Neuronal stem cell (in vitro differentiated cells): ENCODE data around the gene KIF14.
"Not testable (repeated sequence)": the region's sequence is repeated elsewhere in the genome, so short reads cannot be mapped to it uniquely, and the experiment has no call there.

ENCODE experiments used
- DNase-seq: peaks from one replicate; pipeline ENCODE4 v3.0.0-alpha.2; 2013; ENCODE audit warnings: low spot score
- H2AFZ ChIP-seq: one replicate; pipeline ENCODE4 v1.6.1; 2013; ENCODE audit warnings: mild to moderate bottlenecking, low read length, inconsistent platforms
- H2AK5ac ChIP-seq: 2 replicates; pipeline ENCODE4 v1.6.1; 2013; ENCODE audit warnings: low read depth, mild to moderate bottlenecking, inconsistent platforms, low read length, moderate library complexity, mixed read lengths
- H2BK120ac ChIP-seq: 2 replicates; pipeline ENCODE4 v1.6.1; 2013; ENCODE audit warnings: low read depth, mild to moderate bottlenecking, inconsistent platforms, low read length, moderate library complexity, mixed read lengths
- H2BK12ac ChIP-seq: one replicate; pipeline ENCODE4 v1.6.1; 2013; ENCODE audit warnings: low read length, inconsistent platforms
- H2BK15ac ChIP-seq: 2 replicates; pipeline ENCODE4 v1.6.1; 2013; ENCODE audit warnings: mild to moderate bottlenecking, low read length, inconsistent platforms, mixed read lengths
- H2BK5ac ChIP-seq: one replicate; pipeline ENCODE4 v1.6.1; 2013; ENCODE audit warnings: inconsistent platforms, mild to moderate bottlenecking, low read length, moderate library complexity
- H3K14ac ChIP-seq: one replicate; pipeline ENCODE4 v1.6.1; 2013; ENCODE audit warnings: low read length, inconsistent platforms
- H3K18ac ChIP-seq: 2 replicates; pipeline ENCODE4 v1.6.1; 2013; ENCODE audit warnings: low read length, inconsistent platforms
- H3K23ac ChIP-seq: 2 replicates; pipeline ENCODE4 v1.6.1; 2013; ENCODE audit warnings: low read depth, mild to moderate bottlenecking, mixed read lengths, low read length, inconsistent platforms; ENCODE audit not compliant: poor library complexity
- H3K27ac ChIP-seq: replicated peaks from 3 replicates; pipeline ENCODE4 v1.5.1; 2013; ENCODE audit warnings: low read length, inconsistent platforms
- H3K27me3 ChIP-seq, 3 experiments: 2 replicates each; pipeline ENCODE4 v1.6.1; 2013; ENCODE audit warnings: low read length in 3 of 3, mild to moderate bottlenecking in 2 of 3, inconsistent platforms in 1 of 3, low read depth in 1 of 3, mixed read lengths in 1 of 3, moderate library complexity in 1 of 3; ENCODE audit not compliant: control insufficient read depth in 3 of 3, insufficient read depth in 3 of 3
- H3K36me3 ChIP-seq, 2 donors: replicated peaks in 1 of 2; 2 replicates each; pipeline ENCODE4 v1.6.1; 2013; ENCODE audit warnings: low read length in 2 of 2; ENCODE audit not compliant: control insufficient read depth in 2 of 2, insufficient read depth in 2 of 2
- H3K4ac ChIP-seq: 2 replicates; pipeline ENCODE4 v1.6.1; 2013; ENCODE audit warnings: inconsistent platforms, mild to moderate bottlenecking, low read length, moderate library complexity
- H3K4me1 ChIP-seq, 2 donors: 1 replicate in 1 of 2; 2 replicates in 1 of 2; pipeline ENCODE4 v1.6.1; 2013; ENCODE audit warnings: low read length in 2 of 2, low read depth in 1 of 2; ENCODE audit not compliant: control insufficient read depth in 2 of 2, insufficient read depth in 1 of 2
- H3K4me2 ChIP-seq: one replicate; pipeline ENCODE4 v1.6.1; 2013; ENCODE audit warnings: mild to moderate bottlenecking, low read length, inconsistent platforms; ENCODE audit not compliant: insufficient read depth, poor library complexity, severe bottlenecking
- H3K4me3 ChIP-seq, 2 donors: 2 replicates each; pipeline ENCODE4 v1.5.1; 2013; ENCODE audit warnings: low read length in 2 of 2, mild to moderate bottlenecking in 2 of 2, inconsistent platforms in 1 of 2, moderate library complexity in 1 of 2
- H3K79me1 ChIP-seq: one replicate; pipeline ENCODE4 v1.6.1; 2013; ENCODE audit warnings: low read depth, mild to moderate bottlenecking, inconsistent platforms, low read length, moderate library complexity
- H3K9ac ChIP-seq: one replicate; pipeline ENCODE4 v1.6.1; 2013; ENCODE audit warnings: mild to moderate bottlenecking, low read depth, low read length, inconsistent platforms; ENCODE audit not compliant: poor library complexity
- H3K9me3 ChIP-seq, 2 donors: replicated peaks in 1 of 2; 2 replicates each; pipeline versions ENCODE3 to v1.6.1; 2013; ENCODE audit warnings: low read length in 2 of 2, mild to moderate bottlenecking in 2 of 2, inconsistent platforms in 1 of 2, low read depth in 1 of 2, mixed read lengths in 1 of 2, moderate library complexity in 1 of 2; ENCODE audit not compliant: control insufficient read depth in 2 of 2, insufficient read depth in 1 of 2
- H4K8ac ChIP-seq: one replicate; pipeline ENCODE4 v1.6.1; 2013; ENCODE audit warnings: low read depth, mild to moderate bottlenecking, inconsistent platforms, low read length, moderate library complexity
- H4K91ac ChIP-seq: one replicate; pipeline ENCODE4 v1.6.1; 2013; ENCODE audit warnings: low read length, low read depth, mild to moderate bottlenecking, inconsistent platforms; ENCODE audit not compliant: poor library complexity
- WGBS, 2 donors: extraction: QIAGEN DNeasy Blood & Tissue Kit; methylation state at CpG; one replicate each; pipeline ENCODE4 v1.1.7; 2013; ENCODE audit warnings: missing lambda C conversion rate in 2 of 2, mixed read lengths in 1 of 2; ENCODE audit not compliant: insufficient read length in 2 of 2, insufficient replicate concordance in 1 of 2; ENCODE audit errors: extremely low coverage in 2 of 2; 5-methylcytosine and 5-hydroxymethylcytosine counted together

Gene KIF14

DNA sequence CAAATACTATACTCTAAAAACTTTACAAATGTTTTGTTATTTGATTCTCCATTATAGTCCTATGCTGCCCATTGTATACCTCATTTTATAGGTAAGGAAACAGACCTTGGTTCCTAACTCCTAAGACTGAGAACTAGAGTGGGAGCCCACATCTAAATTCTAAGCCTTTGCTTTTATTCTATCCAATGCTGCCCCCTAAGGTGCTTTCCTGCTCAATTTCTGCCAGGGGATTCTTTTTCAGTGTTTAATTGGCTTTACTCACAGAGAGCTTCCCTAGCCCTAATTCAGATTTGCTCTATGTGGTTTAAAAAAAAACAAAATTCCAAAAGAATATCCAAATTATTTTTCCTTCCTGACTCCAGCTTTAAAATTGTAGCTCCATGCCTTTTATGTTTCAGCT lies 64.5 kb downstream of the KIF14 start:
- no peak overlapping the region for H3K23ac ChIP-seq
- H4K8ac ChIP-seq = no peak overlapping the region
- H2BK12ac ChIP-seq = no peak overlapping the region

DNA sequence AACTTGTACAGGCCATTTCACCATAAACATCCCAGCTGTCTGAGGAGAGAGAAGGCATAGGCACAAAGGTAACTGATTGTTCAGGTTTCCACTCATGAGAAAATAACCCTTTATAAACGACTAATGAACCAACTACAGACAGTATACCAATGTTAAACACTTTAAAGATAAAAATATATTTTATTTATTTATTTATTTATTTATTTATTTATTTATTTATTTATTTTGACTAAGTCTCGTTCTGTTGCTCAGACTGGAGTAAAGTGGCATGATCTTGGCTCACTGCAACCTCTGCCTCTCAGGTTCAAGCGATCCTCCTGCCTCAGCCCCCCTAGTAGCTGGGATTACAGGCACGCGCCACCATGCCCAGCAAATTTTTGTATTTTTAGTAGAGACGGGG lies 67.8 kb downstream of the KIF14 start:
- not testable (repeated sequence) for H3K4ac ChIP-seq, H3K27me3 ChIP-seq, DNase-seq, H2BK12ac ChIP-seq, H3K14ac ChIP-seq, H2BK15ac ChIP-seq, H4K91ac ChIP-seq, H3K4me2 ChIP-seq, H4K8ac ChIP-seq, H2BK5ac ChIP-seq, H3K27ac ChIP-seq, H2BK120ac ChIP-seq, H2AK5ac ChIP-seq, H3K79me1 ChIP-seq, H3K9me3 ChIP-seq, H3K18ac ChIP-seq, H3K9ac ChIP-seq, H3K23ac ChIP-seq, H2AFZ ChIP-seq, H3K4me1 ChIP-seq, H3K4me3 ChIP-seq
- WGBS, 2 donors = no CpG with 5 or more reads among the region's 6 CpGs
- peaks cover 4 to 62% of the 10 kb centered on the region in 2 donors for H3K36me3 ChIP-seq

More for the DNA sequence above, 64.5 kb downstream of the KIF14 start:
- no peak overlapping the region for H2BK5ac ChIP-seq
- H3K4me1 ChIP-seq = no peaks in the 10 kb centered on the region
- H3K36me3 ChIP-seq = peaks cover 8 to 90% of the 10 kb centered on the region in 2 donors
- H2AK5ac ChIP-seq = no peak overlapping the region
- H3K4me3 ChIP-seq = no peak overlapping the region
- no peaks in the 10 kb centered on the region for H3K27me3 ChIP-seq
- H3K4me2 ChIP-seq = no peak overlapping the region
- DNase-seq = no peak
- no peak overlapping the region for H4K91ac ChIP-seq
- H3K14ac ChIP-seq = no peak overlapping the region
- H3K18ac ChIP-seq = no peak overlapping the region
- no peak overlapping the region for H3K9ac ChIP-seq
- no peaks in the 10 kb centered on the region for H3K79me1 ChIP-seq
- no peak overlapping the region for H2AFZ ChIP-seq
- H3K27ac ChIP-seq = no peak overlapping the region
- no peak overlapping the region for H2BK120ac ChIP-seq
- no peaks in the 10 kb centered on the region for H3K9me3 ChIP-seq
- no peak overlapping the region for H2BK15ac ChIP-seq
- H3K4ac ChIP-seq = no peak overlapping the region

DNA sequence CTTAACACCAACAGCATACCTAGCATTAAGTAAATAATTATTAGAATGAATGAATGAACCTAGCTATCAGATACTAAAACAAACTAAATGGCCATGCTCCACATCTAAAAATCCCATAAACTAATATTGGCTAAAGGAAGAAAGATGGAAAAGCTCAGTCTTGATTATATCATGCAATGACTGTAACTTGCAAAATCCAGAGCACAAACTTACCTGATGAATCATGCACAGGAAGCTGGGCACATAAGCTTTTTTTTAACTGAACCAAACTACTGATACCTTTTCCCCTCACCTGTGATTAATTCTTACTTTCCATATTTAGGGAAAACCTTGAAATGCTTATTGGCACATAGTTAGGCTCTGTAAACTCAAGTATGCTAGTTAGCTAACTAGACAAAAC lies 70.2 kb downstream of the KIF14 start:
- Histone ChIP-seq H3K27me3 (no peaks in the 10 kb centered on the region), H4K8ac (no peak overlapping the region), H2AK5ac (no peak overlapping the region), H2BK120ac (no peak overlapping the region), H3K9ac (no peak overlapping the region), H3K4ac (no peak overlapping the region), H3K79me1 (no peaks in the 10 kb centered on the region), H3K9me3 (no peaks in the 10 kb centered on the region), H3K23ac (no peak overlapping the region), H3K14ac (no peak overlapping the region), H3K36me3 (peaks cover 1 to 42% of the 10 kb centered on the region in 2 donors), H3K4me2 (no peak overlapping the region), H4K91ac (no peak overlapping the region), H3K27ac (no peak overlapping the region), H3K4me3 (no peak overlapping the region), H2BK5ac (no peak overlapping the region), H3K4me1 (no peaks in the 10 kb centered on the region), H2AFZ (no peak overlapping the region), H2BK15ac (no peak overlapping the region), H3K18ac (no peak overlapping the region), H2BK12ac (no peak overlapping the region)
- no peak for DNase-seq

DNA sequence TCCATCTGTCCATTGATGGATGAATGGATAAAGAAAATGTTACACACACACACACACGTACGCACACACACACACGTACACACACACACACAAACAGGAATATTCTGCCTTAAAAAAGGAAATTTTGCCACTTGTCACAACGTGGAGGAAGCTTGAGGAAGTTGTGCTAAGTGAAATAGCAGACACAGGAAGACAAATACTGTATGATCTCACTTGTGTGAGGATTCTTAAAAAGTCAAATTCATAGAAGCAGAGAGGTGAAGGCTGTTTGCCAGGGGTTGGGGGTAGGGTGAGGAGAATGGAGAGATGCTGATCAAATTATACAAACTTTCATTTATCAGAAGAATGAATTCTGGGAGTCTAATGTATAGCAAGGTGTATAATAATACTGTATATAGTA lies 73.2 kb downstream of the KIF14 start:
- Histone ChIP-seq H2BK12ac (no peak overlapping the region), H2AFZ (no peak overlapping the region), H3K27me3 (no peaks in the 10 kb centered on the region), H3K14ac (no peak overlapping the region), H3K36me3 (peaks cover 0 to 16% of the 10 kb centered on the region in 2 donors), H3K79me1 (no peaks in the 10 kb centered on the region), H3K4me1 (no peaks in the 10 kb centered on the region), H2BK120ac (no peak overlapping the region), H3K4me3 (no peak overlapping the region), H2BK15ac (no peak overlapping the region), H3K23ac (no peak overlapping the region), H4K91ac (no peak overlapping the region), H3K9me3 (no peaks in the 10 kb centered on the region), H4K8ac (no peak overlapping the region), H2BK5ac (no peak overlapping the region), H3K9ac (no peak overlapping the region), H2AK5ac (no peak overlapping the region), H3K4me2 (no peak overlapping the region), H3K4ac (no peak overlapping the region), H3K18ac (no peak overlapping the region), H3K27ac (no peak overlapping the region)
- no CpG with 5 or more reads among the region's 4 CpGs for WGBS, 2 donors
- DNase-seq = no peak
